Activated CD4-positive, alpha-beta T cell treated with anti-CD3 and anti-CD28 coated beads for 24 hours (primary cell): ENCODE measurements around the gene MYO18B.
A peak's percentile ranks its signal among the peaks of the same experiment; 100 is the strongest.

Experiments
- DNase-seq, 2 donors: peaks; one replicate each; pipeline ENCODE4 v3.0.0-alpha.2; 2020; ENCODE audit warnings: low read depth in 2 of 2

The MYO18B gene

GRCh38 chr22:25902402-25902801, 160.4 kb downstream of the MYO18B start:
- no peak for DNase-seq

GRCh38 chr22:25903294-25903693, 161.3 kb downstream of the MYO18B start:
- DNase-seq = peak in 1 of 2 donors; percentile 7

DNA sequence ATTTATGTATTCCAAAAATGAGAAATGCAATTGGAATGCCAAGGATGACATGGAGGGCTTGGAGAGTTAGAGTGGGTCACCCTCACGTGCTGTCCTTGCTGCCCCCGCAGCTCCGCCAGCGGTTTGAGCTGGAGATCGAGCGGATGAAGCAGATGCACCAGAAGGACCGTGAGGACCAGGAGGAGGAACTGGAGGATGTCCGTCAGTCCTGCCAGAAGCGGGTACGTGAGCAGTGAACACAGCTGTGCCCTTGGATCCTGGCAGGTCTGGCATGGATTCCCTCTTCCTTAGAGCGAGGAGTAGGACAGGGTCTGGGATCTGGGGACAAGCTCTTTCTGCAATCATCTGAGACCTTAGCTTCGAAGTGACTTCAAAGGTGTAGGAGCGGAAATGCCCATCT, 166.2 kb downstream of the MYO18B start:
- DNase-seq = no peak

DNA sequence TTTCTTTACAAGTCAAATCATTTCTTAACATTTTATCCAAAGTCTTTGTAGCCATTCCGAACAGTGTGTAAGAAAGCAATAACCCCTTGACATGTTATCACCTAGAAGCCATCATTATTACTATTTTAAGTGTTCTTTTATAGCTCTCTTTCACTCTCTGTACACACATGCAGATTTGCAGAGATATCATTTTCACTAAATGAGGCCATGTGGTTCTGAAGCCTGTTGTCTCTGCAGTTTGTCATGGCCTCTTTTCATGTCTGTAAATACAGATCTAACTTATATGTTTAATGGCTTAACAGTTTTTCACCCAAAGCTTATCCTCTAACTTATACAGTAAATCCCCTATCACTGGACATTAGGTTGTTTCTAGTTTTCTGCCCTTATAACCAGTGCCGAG, 166.8 kb downstream of the MYO18B start:
- no peak for DNase-seq

- DNase-seq = no peak
Measured at GRCh38 chr22:25909614-25910387, 167.8 kb downstream of the MYO18B start.

GRCh38 chr22:25911243-25911972, 169.4 kb downstream of the MYO18B start:
- DNase-seq = no peak

DNA sequence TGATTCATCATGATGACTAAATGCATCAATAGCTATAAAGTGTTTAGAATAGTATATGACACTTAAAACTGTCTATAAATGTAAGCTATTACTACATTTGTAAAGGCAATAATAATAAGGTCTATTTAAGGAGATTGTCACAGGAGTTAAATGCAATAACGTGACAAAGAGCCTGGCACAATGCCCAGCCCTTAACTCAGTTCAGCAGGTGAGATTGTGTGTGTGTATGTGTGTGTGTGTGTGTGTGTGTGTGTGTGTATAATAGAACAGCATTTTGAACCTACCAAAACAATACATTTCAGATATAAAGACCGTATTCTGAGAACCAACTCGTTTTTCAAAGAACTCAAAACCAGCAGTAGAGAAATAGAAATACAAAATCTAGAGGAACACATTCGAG, 177.5 kb downstream of the MYO18B start:
- DNase-seq = no peak

DNA sequence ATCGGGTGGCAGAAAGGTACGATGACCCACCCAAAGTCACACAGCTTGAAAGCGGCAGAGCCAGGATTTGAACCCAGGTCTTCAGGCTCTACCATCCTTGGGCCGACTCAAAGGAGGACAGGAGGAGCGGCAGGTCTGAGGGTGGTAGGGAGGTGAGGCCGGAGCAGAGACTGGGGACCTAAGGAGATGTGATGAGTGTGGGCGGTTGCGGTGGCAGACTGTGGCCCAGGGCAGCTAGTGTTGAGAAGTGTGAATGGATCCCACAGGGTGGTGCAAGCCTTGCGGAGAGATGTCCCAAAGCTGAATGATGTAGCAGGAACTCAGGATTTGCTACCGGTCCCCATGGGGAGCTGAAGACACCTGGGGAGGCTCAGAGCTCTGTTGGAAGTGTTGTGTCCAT, 180.2 kb downstream of the MYO18B start:
- no peak for DNase-seq

DNA sequence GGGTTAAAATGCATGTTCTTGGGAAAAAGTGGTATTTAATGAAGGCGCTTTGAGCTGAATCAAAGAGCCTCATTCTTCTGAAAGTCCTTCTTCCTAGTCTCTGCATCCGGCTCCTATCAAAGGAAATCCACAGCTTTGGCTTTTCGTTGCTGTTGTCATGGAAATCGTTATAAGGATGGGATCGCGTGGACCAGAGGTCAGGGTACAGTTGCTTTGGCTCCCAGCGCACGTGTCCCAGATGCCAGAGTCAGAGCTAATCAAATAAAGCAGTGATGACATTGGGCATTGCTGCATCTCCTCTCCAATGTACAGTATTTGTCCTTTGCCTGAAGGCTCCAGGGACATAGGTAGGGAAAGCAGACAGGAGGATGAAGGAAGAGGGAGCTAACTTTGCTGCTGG, 181.9 kb downstream of the MYO18B start:
- DNase-seq = no peak

GRCh38 chr22:25928038-25928437, 186.1 kb downstream of the MYO18B start:
- no peak for DNase-seq

GRCh38 chr22:25929321-25929878, 187.4 kb downstream of the MYO18B start:
- no peak for DNase-seq

DNA sequence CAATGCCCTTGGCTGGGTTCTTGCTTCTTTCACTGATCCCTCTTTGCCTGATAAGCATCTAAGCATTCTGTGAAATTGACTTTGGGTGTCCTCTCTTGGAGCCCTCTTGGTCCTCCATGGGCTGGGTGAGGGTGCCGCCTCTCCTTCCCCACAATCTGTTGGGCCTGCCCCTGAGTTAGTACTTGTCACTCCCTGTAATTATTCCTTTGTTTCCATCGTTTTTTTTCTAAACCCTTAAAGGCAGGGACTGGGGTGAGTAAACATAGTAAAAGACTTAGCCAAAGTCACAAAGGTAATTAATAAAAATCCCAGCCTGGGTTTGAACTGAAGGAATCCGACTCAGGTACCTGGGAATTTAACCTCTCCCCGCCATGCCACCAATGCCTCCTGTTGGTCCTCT, 188.1 kb downstream of the MYO18B start:
- no peak for DNase-seq

DNA sequence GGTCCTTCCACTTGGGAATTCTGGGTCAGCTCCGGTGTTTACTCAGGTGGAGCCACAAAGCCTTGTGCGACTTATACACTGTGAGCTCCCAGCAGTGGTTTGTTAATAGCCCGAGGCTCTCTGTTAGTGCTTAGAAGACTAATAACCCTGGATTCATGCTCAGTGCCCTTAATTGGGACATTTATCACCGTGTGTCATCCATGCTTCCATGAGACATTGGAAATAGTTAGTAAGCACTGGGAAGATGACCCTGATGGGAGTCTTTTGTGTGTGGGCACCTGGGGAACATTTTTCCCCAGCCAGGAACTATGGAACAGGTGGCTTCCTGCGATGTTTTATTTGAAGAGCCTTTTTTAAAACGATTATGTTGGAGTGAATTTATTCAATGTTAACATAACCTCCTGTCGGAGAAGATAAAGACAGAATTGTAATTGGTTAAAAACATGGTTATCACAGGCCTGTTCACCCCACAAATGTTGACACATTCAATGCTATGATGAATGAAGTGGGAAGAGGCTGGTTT, 188.9 kb downstream of the MYO18B start:
- DNase-seq = no peak

DNA sequence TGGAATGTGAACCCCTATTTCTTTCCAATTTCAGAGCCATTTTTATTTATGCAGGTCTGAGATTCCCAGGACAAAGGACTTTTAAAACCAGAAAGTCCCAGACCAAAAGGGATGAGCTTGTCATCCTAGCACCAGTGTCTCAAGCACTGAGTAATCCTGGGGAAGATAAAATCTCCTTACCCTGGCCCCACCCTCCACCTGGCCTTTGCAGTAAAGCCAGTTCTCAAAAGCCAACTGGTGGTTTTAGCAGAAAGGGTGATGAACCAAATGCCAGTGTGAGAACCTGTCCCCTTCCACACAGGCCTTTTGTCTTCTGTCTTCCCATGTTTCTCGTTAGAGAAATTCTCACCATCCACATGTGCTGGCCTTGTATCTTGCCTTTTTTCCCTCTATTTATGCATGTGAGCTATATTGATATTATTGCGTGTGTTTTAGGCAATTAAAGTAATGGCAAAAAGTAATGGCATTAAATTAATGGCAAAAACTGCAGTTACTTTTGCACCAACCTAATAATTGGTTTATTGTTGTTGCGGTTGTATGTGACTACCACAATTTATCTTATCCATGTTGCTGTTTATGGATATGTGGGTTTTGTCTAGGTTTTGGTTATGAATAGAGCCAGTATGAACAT, 191.3 kb downstream of the MYO18B start:
- no peak for DNase-seq

DNA sequence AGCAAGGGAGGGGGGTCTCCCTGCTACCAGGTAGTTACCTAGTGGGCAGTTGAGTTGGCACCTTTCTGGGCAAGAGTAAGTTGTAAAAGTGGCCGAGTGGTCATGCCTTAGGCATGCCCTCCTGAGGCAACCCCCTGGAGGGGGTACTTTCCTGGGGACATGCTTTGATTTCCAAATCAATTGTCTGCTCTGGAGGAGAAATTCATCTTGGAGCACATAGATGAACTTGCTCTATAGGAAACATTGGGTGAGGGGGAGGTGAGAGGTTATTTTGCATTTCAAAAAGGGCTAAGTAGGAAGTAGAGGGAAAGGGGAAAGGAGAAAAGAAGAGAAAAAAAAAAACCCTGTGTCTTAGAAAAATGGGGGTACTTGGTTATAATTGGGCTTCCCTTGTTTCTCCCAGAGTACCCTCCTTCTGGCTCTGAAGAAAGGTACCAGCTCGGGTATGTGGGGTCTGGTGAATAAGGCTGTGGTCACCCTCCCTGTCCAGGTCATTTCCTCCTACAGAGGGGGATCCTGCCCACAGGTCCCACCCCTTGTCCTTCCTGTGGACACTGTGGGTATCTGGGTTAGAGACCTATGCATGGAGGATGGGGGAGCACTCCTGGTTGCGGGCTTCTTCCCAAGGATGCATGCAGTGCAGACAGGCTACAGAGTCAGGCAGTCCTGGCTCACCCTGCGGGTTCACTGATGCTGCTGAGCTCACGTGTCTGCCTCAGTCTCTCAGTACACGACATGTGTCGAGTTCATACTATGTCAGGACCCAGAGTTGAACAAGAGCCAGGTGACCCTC, 193.5 kb downstream of the MYO18B start:
- DNase-seq = no peak

DNA sequence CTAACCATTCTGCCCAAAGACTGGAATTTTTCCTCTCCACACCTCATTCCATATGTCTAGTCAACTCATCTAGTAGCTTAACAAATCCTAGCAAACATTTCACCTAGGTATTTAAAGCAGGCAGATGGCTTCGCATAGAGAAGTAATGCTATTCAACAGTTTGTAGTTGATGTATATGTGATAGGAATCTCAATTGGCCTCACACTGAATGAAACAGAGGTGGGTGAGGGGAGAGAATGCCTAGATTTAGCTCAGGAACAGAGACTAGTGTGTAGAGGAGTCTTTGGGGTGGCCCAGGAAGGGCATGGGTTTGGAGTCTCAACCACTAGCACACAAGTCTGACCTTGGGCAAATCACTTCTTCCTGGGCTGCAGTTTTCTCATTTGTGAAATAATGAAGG, 196.2 kb downstream of the MYO18B start:
- DNase-seq = no peak

DNA sequence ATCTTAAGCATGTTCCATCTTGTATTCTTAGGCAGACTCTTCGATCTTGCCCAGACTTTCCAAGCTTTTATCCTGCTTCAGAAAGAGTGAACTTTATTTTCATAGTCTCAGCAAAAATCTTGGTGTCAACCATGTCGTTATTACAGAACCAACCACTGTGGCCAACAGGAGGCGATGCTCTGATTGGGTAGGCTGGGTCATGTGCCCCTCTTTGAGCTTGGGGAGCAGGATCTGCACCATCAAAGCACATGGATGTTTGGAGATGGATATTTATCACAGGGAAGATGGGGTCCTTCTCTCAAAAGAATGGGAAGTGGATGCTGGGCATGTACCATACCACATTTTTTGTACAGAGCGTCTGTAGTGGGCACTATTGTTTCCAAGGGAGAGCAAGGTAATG, 197.4 kb downstream of the MYO18B start:
- no peak for DNase-seq

- no peak for DNase-seq
Measured at GRCh38 chr22:25940479-25940878, 198.5 kb downstream of the MYO18B start.

- DNase-seq = no peak
Measured at GRCh38 chr22:25941365-25941960, 199.5 kb downstream of the MYO18B start.

GRCh38 chr22:25942115-25942855, 200.3 kb downstream of the MYO18B start:
- no peak for DNase-seq
